ENCODE results near the gene GLS2. TPM values are rescaled to one million over a fixed set of nuclear protein-coding genes. Genes with fewer than 3 reads are reported as not detected.
"Not testable (repeated sequence)": the region's sequence is repeated elsewhere in the genome, so short reads cannot be mapped to it uniquely, and the experiment has no call there.

The GLS2 gene
- total and polyA plus RNA-seq, 8 donors = 1.3 to 11.2 (median 4.6) TPM; not detected in 2

DNA sequence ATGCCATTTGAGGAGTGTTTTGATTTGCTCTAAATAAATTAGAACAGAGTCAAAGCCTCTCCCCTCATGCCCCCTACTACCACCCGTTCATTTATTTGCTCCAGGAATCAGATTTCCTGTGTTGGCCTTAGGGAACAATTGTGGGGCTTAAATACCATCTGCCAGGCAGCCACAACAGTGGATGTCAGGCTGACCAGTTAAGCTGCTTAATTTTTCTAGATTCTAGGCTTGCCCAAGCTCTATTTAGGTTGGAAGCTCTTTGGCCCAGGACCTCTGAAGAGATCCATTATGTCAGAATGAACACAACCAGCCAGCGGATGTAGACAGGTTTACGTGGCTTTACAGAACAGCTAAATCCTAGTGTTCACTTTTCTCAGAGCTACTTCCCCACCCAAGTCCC, 37.7 kb downstream of the GLS2 start:
- Histone ChIP-seq H3K4me3 (no peak overlapping the region), H3K36me3 (no peaks in the 10 kb centered on the region), H3K4me1 (peaks cover 9 to 19% (median 13%) of the 10 kb centered on the region in 4 donors), H3K27me3 (no peaks in the 10 kb centered on the region), H3K27ac (no peak overlapping the region), H3K9me3 (no peaks in the 10 kb centered on the region)
- WGBS, 5 donors = 84 to 93% (median 91%) methylated on average over 3 of the region's 3 CpGs
- intact Hi-C loops (cut with DNase I; ENCODE audit: low total_unique reads) = loop anchor here (10.0 kb wide), 1 partner anchor 85 kb away; the partner anchor contains the start of genes APOF and STAT2
- no peak for DNase-seq
- TF ChIP-seq POLR2AphosphoS5 (IDR thresholded peaks at IDR 0.05) (no peak), POLR2A (IDR thresholded peaks at IDR 0.05) (no peak), CTCF (IDR thresholded peaks at IDR 0.05) (no peak), EP300 (IDR thresholded peaks at IDR 0.05) (no peak)

DNA sequence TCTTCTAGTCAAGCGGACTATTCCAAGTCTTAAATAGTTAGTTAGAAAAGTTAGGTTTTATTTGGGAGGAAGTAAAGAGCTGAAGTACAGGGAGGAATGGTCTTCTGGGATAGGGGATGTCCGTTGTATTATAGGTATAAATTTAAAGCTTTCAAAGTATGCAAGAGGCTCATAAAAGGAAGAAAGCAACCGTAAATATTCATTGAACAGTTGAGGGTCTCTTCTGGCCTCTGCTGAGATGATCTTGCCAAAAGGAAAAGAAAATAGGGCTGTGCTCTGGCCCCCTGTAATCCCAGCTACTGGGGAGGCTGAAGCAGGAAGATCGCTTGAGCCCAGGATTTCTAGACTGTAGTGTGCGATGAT, 38.4 kb downstream of the GLS2 start:
- intact Hi-C loops (cut with DNase I; ENCODE audit: low total_unique reads) = no loop called here
- Histone ChIP-seq H3K27ac (peak overlapping the region; percentile 28 to 95 (median 92)), H3K4me3 (peak overlapping the region; percentile 57 to 74 (median 71)), H3K4me1 (peaks cover 9 to 19% (median 13%) of the 10 kb centered on the region in 4 donors), H3K27me3 (no peaks in the 10 kb centered on the region), H3K36me3 (no peaks in the 10 kb centered on the region), H3K9me3 (no peaks in the 10 kb centered on the region)
- WGBS, 5 donors = 34 to 39% (median 34%) methylated on average over 5 of the region's 5 CpGs
- TF ChIP-seq EP300 (IDR thresholded peaks at IDR 0.05) (no peak), CTCF (IDR thresholded peaks at IDR 0.05) (no peak), POLR2A (IDR thresholded peaks at IDR 0.05) (no peak), POLR2AphosphoS5 (IDR thresholded peaks at IDR 0.05) (no peak)
- no peak for DNase-seq

DNA sequence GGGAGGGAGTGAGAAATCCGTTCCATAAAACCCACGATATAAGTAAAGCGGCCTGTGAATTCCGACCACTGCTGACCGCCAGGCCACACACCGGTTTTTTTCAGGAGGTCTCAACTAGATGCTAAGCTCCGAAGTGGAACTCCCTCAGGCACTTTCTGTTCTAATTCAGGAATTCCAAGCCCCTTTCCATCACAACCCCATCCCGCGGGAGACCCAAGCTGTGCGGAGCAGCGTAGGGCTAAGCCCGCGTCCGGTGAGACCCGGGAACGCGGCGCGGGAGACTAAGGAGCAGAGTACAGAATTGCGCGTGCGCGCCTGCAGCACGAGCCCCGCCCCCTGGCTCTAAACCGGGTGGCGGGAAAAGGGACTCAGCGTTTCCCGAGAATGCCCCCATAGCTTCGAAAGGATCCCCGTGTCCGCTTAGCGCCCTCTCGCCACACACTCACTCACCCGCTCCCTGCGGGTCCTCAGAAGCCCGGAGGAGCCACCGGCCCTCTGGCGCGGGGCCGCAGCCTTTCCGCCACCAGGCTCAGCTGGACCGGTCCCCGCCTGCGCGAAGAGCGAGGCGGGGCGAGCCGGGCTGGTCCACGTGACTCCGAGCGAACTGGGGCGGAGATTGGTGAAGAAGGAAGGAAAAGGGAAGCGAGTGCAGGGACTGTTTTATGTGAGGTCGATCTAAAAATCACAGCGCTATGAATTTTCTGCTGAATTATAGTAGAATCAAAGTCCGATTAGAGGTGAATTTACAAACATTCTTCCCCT, 38.9 kb downstream of the GLS2 start, which contains the start of gene TIMELESS:
TSS of gene TIMELESS (minus strand) at position 567 of the 762 bp plus-strand sequence. CDS start 15,256 bp downstream, outside the sequence.
- H3K27ac ChIP-seq = peak within 1 kb of the TSS; percentile 84 to 98 (median 93)
- no peaks in the 10 kb centered on the region for H3K36me3 ChIP-seq
- intact Hi-C loops (cut with DNase I; ENCODE audit: low total_unique reads) = no loop called here
- TF ChIP-seq EP300 (IDR thresholded peaks at IDR 0.05) = no peak
- TF ChIP-seq POLR2A (IDR thresholded peaks at IDR 0.05) = no peak
- TF ChIP-seq POLR2AphosphoS5 (IDR thresholded peaks at IDR 0.05) = peak; percentile 58 to 87 (median 84)
- peak in 2 of 7 experiments; percentile 6 to 36 for TF ChIP-seq CTCF (IDR thresholded peaks at IDR 0.05)
- peak; percentile 90 to 97 for DNase-seq
- H3K4me3 ChIP-seq = peak within 1 kb of the TSS; percentile 57 to 74 (median 71)
- no peaks in the 10 kb centered on the region for H3K27me3 ChIP-seq
- 0 to 1% (median 0%) methylated on average over 50 to 58 of the region's 58 CpGs for WGBS, 5 donors
- no peaks in the 10 kb centered on the region for H3K9me3 ChIP-seq
- peaks cover 9 to 19% (median 13%) of the 10 kb centered on the region in 4 donors for H3K4me1 ChIP-seq

DNA sequence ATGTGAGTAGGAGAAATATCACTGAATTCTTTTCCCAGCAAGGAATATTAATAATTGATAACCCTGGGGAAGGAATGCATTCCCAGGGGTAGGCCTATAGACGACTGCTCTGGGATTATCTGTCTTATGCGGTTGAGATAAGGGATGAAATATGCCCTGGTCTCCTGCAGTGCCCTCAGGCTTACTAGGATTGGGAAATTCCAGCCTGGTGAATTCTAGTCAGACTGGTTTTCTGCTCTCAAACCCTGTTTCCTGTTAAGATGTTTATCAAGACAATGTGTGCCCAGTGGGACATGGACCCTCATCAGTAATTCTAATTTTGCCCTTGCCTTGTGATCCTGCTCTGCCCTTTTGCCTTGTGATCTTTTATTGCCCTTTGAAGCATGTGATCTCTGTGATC, 44.8 kb downstream of the GLS2 start:
- H3K27ac ChIP-seq; H3K27me3 ChIP-seq; H3K4me1 ChIP-seq; H3K36me3 ChIP-seq; DNase-seq; H3K9me3 ChIP-seq; H3K4me3 ChIP-seq; intact Hi-C loops (cut with DNase I; ENCODE audit: low total_unique reads): not testable (repeated sequence)
- WGBS, 5 donors = 35 to 68% (median 43%) methylated on average over 2 of the region's 2 CpGs
